Ishikawa (cell line): Measurements from ENCODE around the gene SMC1B.

Source experiments
- CEBPB ChIP-seq: IDR thresholded peaks from 2 replicates; pipeline ENCODE4 v1.6.1; 2012
- CREB1 ChIP-seq: IDR thresholded peaks from 2 replicates; pipeline ENCODE4 v1.6.1; 2012; ENCODE audit warnings: low read depth
- EGR1 ChIP-seq: IDR thresholded peaks from 2 replicates; pipeline ENCODE4 v1.6.1; 2012
- EP300 ChIP-seq: IDR thresholded peaks from 2 replicates; pipeline ENCODE4 v1.6.1; 2012; ENCODE audit warnings: borderline replicate concordance
- FOXM1 ChIP-seq: IDR thresholded peaks from 2 replicates; pipeline ENCODE4 v1.6.1; 2012; ENCODE audit warnings: low read depth, borderline replicate concordance
- MAX ChIP-seq: IDR thresholded peaks from 2 replicates; pipeline ENCODE4 v1.6.1; 2012
- RAD21 ChIP-seq: IDR thresholded peaks from 2 replicates; pipeline ENCODE4 v1.6.1; 2012; ENCODE audit warnings: low read depth
- TAF1 ChIP-seq: IDR thresholded peaks from 2 replicates; pipeline ENCODE4 v1.6.1; 2012; ENCODE audit warnings: low read depth, mild to moderate bottlenecking
- TCF12 ChIP-seq: IDR thresholded peaks from 2 replicates; pipeline ENCODE4 v1.6.1; 2012; ENCODE audit warnings: low read depth
- TEAD4 ChIP-seq: IDR thresholded peaks from 2 replicates; pipeline ENCODE4 v1.6.1; 2012
- YY1 ChIP-seq: IDR thresholded peaks from 2 replicates; pipeline ENCODE4 v1.6.1; 2012; ENCODE audit warnings: low read depth
- ZBTB7A ChIP-seq: IDR thresholded peaks from 2 replicates; pipeline ENCODE4 v1.6.1; 2012; ENCODE audit warnings: low read depth
- TF ChIP-seq, protein P1 (sequence below): IDR thresholded peaks from 2 replicates; pipeline ENCODE4 v1.6.1; 2012; ENCODE audit warnings: low read depth, mild to moderate bottlenecking
- TF ChIP-seq, protein P2 (sequence below): IDR thresholded peaks from 2 replicates; pipeline ENCODE4 v1.6.1; 2012

- no peak for TF ChIP-seq EP300
- no peak for TF ChIP-seq YY1
- TF ChIP-seq, protein P1, sequence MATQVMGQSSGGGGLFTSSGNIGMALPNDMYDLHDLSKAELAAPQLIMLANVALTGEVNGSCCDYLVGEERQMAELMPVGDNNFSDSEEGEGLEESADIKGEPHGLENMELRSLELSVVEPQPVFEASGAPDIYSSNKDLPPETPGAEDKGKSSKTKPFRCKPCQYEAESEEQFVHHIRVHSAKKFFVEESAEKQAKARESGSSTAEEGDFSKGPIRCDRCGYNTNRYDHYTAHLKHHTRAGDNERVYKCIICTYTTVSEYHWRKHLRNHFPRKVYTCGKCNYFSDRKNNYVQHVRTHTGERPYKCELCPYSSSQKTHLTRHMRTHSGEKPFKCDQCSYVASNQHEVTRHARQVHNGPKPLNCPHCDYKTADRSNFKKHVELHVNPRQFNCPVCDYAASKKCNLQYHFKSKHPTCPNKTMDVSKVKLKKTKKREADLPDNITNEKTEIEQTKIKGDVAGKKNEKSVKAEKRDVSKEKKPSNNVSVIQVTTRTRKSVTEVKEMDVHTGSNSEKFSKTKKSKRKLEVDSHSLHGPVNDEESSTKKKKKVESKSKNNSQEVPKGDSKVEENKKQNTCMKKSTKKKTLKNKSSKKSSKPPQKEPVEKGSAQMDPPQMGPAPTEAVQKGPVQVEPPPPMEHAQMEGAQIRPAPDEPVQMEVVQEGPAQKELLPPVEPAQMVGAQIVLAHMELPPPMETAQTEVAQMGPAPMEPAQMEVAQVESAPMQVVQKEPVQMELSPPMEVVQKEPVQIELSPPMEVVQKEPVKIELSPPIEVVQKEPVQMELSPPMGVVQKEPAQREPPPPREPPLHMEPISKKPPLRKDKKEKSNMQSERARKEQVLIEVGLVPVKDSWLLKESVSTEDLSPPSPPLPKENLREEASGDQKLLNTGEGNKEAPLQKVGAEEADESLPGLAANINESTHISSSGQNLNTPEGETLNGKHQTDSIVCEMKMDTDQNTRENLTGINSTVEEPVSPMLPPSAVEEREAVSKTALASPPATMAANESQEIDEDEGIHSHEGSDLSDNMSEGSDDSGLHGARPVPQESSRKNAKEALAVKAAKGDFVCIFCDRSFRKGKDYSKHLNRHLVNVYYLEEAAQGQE: no peak
- TF ChIP-seq RAD21: no peak
- no peak for TF ChIP-seq EGR1
- no peak for TF ChIP-seq ZBTB7A
- TF ChIP-seq TAF1: no peak
- no peak for TF ChIP-seq CREB1
- no peak for TF ChIP-seq MAX
- TF ChIP-seq FOXM1: no peak
- TF ChIP-seq TEAD4: no peak
- TF ChIP-seq CEBPB: no peak
- TF ChIP-seq TCF12: no peak
- TF ChIP-seq, protein P2, sequence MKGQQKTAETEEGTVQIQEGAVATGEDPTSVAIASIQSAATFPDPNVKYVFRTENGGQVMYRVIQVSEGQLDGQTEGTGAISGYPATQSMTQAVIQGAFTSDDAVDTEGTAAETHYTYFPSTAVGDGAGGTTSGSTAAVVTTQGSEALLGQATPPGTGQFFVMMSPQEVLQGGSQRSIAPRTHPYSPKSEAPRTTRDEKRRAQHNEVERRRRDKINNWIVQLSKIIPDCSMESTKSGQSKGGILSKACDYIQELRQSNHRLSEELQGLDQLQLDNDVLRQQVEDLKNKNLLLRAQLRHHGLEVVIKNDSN: no peak
These were observed 43.4 kb upstream of the SMC1B start for GRCh38 chr22:45456811-45457210.
